ENCODE data around the gene RFX3.

DNA sequence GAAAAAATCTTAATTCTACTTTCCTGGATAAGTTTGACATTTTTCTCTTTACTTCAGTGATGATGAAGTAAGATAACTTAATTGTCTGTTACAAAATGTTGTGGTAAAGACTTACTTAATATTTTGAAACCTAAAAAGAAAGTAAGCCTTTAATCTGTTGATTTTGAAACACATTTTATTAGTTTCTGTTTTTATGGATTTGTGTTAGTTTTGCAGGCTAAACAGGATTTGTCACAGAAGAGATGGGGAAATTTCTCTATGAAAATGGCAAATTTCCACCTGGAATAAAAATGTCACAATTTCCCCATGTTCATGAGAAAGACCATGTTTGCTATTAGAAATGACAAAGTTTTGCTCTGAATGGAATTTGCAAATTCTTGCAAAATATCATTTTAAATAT lies 237.1 kb downstream of the RFX3 start:
- TF ChIP-seq, protein P1, sequence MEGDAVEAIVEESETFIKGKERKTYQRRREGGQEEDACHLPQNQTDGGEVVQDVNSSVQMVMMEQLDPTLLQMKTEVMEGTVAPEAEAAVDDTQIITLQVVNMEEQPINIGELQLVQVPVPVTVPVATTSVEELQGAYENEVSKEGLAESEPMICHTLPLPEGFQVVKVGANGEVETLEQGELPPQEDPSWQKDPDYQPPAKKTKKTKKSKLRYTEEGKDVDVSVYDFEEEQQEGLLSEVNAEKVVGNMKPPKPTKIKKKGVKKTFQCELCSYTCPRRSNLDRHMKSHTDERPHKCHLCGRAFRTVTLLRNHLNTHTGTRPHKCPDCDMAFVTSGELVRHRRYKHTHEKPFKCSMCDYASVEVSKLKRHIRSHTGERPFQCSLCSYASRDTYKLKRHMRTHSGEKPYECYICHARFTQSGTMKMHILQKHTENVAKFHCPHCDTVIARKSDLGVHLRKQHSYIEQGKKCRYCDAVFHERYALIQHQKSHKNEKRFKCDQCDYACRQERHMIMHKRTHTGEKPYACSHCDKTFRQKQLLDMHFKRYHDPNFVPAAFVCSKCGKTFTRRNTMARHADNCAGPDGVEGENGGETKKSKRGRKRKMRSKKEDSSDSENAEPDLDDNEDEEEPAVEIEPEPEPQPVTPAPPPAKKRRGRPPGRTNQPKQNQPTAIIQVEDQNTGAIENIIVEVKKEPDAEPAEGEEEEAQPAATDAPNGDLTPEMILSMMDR (IDR thresholded peaks at IDR 0.05; ENCODE audit: low read depth, low read length, poor library complexity, severe bottlenecking): no peak
- no peak for TF ChIP-seq EZH2phosphoT487 (IDR thresholded peaks at IDR 0.05; ENCODE audit: borderline replicate concordance, low read length)

All from DOHH2 (cell line).